COLO668 (cell line): ENCODE measurements around the gene NEB.

Experiments
- DNase-seq: peaks from one replicate; lab custom pipeline; 2025; ENCODE audit not compliant: unreplicated experiment; lab: John Stamatoyannopoulos, UW

NEB gene

DNA sequence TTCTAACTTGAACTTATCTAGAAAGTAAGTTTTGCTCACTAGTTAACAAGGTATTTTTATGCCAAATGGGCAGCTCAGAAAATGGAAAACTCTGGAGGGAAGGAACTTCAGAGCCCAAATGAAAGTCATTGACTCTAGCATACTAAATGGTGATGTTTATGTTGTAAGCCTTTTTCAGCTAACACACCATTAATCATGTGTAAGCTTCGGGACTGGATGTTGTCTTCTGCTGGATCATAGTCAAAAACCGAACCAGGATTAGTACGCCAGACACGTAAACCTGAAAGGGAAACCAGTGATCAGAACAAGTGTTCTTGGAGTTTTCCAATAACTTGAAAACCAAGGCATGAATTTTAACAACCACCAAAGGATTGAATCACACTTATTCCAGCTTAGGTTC is 242.8 kb downstream of the NEB start:
- DNase-seq: no peak

DNA sequence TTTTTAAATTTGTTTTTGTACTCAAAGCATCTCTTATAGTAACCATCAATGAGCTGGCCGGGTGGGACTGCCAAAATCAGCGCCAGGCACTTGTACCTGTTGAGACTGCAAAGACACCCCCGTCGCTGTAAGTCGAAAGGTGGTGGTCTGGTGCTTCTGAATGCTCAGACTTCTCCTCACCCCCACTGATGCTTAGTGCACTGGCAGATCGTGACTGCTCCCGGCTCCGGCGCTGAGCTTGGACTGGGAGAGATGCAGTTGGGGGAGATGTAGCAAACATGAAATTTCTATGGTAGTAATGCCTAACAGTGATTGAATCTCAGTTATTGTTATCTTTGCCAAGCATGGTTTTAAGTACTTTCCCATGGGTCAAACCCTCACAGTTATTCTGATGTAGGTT is 244.0 kb downstream of the NEB start:
- no peak for DNase-seq

DNA sequence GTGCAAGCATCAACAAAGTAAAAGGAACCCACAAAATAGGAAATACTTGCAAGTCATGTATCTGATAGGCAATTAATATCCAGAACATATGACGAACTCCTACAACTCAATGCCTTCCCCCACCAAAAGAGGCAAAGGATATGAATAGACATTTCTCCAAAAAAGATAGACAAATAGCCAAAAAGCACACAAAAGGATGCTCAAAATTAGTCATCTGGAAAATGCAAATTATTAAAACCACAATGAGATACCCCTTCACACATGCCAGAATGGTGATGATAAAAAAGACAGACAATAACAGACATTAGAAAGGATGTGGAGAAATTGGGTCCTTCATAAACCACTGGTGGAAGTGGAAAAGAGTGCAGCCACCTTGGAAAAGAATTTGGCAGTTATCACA is 248.2 kb downstream of the NEB start:
- no peak for DNase-seq

DNA sequence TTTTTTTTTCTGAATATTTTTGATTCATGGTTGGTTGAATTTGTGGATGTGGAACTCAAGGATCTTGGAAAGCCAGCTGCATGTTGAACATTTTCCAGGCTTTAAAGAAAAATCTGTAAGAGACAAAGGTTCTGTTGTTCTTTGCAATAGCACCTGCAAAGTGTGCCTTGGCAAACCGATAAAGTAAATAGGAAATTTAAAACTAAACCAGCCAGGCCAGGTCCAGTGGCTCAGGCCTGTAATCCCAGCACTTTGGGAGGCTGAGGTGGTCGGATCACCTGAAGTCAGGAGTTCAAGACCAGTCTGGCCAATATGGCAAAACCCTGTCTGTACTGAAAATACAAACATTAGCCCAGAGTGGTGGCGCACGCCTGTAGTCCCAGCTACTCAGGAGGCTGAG is 250.2 kb downstream of the NEB start:
- no peak for DNase-seq

DNA sequence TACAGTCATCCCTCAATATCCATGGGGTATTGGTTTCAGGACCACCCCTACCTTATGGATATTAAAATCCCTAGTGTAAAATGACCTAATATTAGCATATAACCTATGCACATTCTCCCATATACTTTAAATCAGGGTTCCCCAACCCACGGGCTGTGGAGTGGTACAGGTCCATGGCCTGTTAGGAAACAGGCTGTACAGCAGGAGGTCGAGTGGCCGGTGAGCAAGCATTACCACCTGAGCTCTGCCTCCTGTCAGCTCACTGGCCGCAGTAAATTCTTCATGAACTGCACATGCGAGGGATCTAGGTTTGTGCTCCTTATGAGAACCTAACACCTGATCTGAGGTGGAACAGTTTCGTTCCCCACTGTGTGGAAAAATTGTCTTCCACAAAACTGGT is 250.7 kb downstream of the NEB start:
- DNase-seq: no peak

DNA sequence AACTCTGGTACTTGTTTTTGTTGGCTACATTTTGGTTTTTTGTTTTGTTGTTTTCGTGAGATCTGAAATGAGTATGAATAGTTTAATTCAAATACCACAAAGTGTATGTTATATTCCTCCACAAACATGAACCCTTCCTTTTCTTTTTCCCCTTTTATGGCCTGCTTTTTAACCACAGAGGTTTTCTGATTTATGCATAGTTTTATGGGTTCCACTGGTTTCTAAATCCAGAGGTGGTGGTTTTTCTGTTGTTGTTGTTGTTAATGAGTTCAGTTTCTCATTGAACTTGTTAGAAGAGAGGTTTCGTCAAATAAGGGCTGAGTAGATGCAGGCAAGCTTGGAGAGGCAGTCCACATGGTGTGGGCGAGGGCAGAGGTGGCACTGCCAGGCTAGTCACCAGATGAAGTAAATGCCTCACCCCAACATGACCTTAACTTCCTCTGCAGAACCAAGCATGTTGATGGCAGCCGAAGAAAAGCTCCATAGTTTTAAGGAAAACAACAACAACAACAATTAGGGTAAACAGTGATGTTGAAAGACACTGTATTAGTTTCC is 252.0 kb downstream of the NEB start:
- DNase-seq: no peak

DNA sequence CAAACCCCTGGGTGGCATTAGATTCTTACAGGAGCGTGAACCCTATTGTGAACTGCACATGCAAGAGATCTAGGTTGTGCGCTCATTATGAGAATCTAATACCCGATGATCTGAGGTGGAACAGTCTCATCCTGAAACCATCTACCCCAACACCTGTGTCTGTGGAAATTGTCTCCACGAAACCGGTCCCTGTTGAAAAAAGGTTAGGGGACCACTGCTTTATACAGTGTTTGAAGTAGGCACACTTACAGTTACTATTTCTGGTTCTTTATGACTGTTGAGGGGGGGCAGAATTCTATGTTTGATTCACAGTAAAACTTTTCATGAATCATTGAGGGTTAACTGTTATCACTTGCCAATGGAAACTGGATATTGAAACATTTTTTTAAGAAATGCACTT is 252.5 kb downstream of the NEB start:
- no peak for DNase-seq

DNA sequence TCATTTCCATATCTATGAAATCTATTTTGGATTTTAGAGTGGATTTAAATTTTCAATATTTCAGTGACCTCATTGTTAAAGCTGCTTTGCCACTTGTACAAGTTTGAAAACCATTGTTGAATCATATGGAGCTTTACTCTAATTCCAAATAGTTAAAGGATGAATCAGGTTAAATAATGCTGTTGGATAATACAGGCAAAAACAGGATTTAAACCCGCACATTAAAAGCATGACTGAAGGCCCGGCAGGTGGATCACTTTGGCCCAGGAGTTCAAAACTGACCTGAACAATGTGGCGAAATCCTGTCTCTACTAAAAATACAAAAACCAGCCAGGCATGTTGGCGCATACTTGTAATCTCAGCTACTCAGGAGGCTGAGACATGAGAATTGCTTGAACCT is 256.3 kb downstream of the NEB start:
- DNase-seq: no peak

DNA sequence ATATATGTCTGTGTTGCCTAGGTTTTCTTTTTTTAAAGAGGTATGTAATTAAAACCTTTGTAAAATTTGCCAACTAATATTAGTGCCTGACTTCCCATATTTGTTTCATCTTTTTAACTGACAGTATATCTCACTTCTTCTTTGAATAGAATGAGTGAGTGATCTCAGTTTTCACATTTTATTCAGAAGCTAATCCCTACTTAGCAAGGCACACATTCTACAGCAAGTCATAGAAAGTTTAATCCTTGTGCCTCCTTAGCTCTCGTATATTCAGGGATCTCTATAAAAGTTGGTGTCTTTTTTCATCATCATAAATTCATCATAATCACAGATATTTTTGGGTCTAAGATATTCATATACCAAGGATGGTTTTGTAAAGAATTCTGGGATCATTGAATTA is 258.0 kb downstream of the NEB start:
- DNase-seq: no peak

DNA sequence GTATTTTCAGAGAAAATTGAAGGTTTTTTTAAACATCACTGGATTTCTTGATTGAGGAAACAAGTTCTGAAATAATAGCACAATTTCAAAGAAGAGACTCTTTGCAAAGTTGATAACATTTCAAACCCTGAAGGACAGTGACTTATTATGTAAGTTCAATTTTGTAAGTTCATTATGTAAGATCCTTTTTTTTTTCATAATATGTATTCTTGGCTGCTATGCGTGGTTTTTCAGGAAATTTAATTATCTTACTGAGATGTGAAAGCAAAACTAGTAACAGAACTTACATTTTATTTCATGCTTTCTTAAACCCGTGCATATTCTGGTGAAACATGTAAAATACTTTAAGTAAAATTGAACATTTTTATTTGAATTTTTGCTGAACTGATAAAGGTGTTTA is 259.2 kb downstream of the NEB start:
- DNase-seq: no peak

DNA sequence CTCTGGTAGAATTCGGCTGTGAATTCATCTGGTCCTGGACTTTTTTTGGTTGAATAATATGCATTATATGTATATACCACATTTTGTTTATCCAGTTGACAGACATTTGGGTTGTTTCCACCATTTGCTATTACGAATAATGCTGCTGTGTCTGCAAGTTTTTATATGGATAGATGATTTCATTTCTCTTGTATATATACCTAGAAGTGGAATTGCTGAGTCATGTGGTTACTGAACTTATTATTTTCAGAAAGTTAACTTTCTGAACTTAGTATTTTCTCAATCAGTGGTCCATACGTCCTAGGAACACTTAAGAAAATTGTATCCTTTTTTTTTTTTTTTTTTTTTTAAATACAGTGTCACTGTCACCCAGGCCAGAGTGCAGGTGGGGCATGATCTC is 261.3 kb downstream of the NEB start:
- DNase-seq: no peak

DNA sequence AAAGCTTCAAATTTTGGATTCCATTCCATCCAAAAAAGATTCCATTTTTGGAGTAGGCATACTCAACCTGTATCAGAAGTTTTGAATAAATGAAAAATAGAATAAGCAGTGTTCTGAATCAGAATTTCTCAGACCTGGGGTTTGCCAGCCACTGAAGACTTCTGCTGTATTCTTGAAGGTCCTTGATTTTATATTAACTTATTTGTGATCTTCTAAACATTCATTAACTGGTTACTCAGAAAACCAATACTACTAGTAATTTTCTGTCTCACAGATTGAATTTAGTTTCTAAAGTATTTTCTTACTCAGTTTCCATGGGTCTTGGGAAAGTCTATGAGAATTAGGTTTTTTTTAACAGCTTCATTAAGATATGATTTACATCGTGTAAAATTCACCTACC is 263.7 kb downstream of the NEB start:
- no peak for DNase-seq

DNA sequence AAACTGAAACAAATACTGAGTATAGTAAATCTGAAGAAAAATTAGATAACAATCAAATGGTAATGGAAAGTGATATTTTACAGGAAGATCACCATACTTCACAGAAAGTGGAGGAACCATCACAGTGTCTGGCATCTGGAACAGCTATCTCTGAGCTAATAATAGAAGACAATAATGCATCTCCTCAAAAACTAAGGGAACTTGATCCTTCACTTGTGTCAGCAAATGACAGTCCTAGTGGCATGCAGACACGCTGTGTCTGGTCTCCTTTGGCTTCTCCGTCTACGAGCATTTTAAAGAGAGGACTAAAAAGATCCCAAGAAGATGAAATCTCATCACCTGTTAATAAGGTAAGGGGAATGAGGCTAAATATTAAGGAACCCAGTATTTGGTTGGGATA is 268.5 kb downstream of the NEB start:
- DNase-seq: no peak

DNA sequence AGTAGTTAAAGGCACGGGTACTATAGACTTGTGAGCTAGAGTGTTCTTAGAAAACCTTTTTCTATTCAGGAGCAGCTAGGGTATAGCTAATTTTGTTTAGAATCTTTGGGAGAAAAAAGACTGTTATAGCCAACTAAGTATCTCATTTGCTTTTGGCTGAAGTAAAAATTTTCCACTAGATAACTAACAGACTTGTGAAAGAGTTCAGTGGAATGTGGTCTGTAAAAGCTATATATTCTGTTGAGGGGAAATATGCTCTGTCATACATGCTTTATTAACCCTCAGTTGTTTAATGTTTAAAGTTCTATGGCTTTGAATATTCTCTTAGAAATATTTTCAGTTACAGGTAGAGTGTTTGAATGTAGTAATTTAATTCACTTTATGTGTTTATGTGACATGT is 274.9 kb downstream of the NEB start:
- DNase-seq: no peak

DNA sequence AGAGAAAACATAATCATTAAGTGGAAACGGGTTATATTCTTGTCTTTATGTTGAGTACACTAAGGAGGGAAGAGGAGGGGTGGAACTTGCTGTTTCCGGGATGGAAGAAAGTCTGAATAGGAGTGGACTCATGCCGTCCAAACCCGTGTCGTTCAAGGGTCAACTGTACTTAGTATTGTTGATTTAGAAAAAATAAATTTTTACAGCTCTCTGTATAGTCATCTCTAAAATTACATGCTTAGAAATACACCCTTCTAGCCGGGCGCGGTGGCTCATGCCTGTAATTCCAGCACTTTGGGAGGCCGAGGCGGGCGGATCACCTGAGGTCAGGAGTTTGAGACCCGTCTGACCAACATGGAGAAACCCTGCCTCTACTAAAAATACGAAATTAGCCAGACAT is 295.1 kb downstream of the NEB start:
- no peak for DNase-seq

DNA sequence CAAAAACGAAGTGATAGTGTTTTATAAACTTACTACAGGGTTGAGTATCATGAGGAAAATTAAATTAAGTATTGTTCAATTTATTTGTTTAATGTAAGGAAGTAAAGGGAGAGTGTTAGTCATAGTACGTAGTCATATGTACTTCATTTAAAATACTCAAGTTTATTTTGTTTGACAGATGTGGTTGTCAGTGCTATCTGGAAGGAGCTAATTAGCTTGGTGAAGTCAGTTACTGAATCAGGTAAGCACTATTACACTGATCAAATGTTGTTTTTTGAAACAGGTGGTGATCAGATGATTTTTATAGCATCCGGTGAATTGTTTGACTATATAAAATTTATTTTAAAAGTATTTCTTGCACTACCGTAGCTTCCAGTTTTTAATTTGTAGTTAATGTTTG is 295.8 kb downstream of the NEB start:
- no peak for DNase-seq

DNA sequence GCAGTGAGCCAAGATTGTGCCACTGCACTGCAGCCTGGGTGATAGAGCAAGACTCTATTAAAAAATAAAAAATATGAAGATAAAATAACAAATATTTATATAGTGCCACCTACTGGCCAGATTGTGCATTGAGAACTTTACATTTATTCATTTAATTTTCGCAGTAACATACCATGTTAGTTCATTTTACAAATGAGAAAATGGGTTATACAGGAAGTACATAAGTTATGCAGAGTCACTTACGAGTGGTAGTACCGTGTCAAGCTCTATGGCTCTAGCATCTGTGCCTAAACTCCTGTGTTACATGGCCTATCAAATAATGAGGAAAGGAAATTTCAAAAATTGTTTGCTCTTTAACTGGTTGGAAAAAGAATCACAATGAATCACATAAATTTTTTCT is 296.6 kb downstream of the NEB start:
- no peak for DNase-seq
